Transverse colon (tissue), 4 donors: ENCODE measurements around the gene RBP5. TPM values are rescaled to one million over a fixed set of nuclear protein-coding genes. Genes with fewer than 3 reads are reported as not detected.

Source experiments
- DNase-seq: peaks from one replicate; pipeline ENCODE4 v3.0.0-alpha.2; 2019
- H3K27ac ChIP-seq, 4 donors: fragments of 200-600 bp; sonication (generic); 2 replicates each; pipeline ENCODE4 v1.5.1; 2016 to 2018; ENCODE audit warnings: inconsistent platforms in 4 of 4
- H3K27me3 ChIP-seq: fragments of 200-600 bp; sonication (generic); 2 replicates; pipeline ENCODE4 v1.5.1; 2017; ENCODE audit warnings: inconsistent platforms
- H3K36me3 ChIP-seq, 4 donors: fragments of 200-600 bp; sonication (generic); 2 replicates each; pipeline ENCODE4 v1.5.1; 2017 to 2019; ENCODE audit warnings: inconsistent platforms in 4 of 4
- H3K4me1 ChIP-seq, 4 donors: fragments of 200-600 bp; sonication (generic); 2 replicates each; pipeline ENCODE4 v1.5.1; 2017 to 2020; ENCODE audit warnings: inconsistent platforms in 4 of 4
- H3K4me3 ChIP-seq, 4 donors: fragments of 200-600 bp; sonication (generic); 1 replicate in 1 of 4; 2 replicates in 3 of 4; pipeline versions ENCODE4 v1.5.1 to v1.6.1; 2017 to 2019; ENCODE audit warnings: inconsistent platforms in 4 of 4
- H3K9me3 ChIP-seq, 2 donors: fragments of 200-600 bp; sonication (generic); 2 replicates each; pipeline ENCODE4 v1.5.1; 2017 to 2019; ENCODE audit warnings: inconsistent platforms in 2 of 2
- EP300 ChIP-seq: sonication (generic); formaldehyde crosslinking; IDR thresholded peaks from one replicate; pipeline ENCODE4 v1.6.1; 2017; ENCODE audit warnings: antibody characterized with exemption, low read depth
- POLR2A ChIP-seq: fragments of 450-650 bp; IDR thresholded peaks from one replicate; pipeline ENCODE4 v1.6.1; 2016; ENCODE audit warnings: antibody characterized with exemption, mild to moderate bottlenecking, moderate library complexity
- POLR2AphosphoS5 ChIP-seq, 3 donors: sonication (generic); formaldehyde crosslinking; IDR thresholded peaks; one replicate each; pipeline ENCODE4 v1.6.1; 2016; ENCODE audit warnings: antibody characterized with exemption in 3 of 3
- WGBS, 2 donors: methylation state at CpG; one replicate each; pipeline ENCODE4 v1.1.5; 2018; ENCODE audit warnings: low coverage in 1 of 2; 5-methylcytosine and 5-hydroxymethylcytosine counted together
- in situ Hi-C, 4 donors: fragments of 200-750 bp; cut with MboI; loops; one replicate each; pipeline versions ENCODE4 v1.15.0 to v1.15.1; 2017; ENCODE audit warnings: low sequenced_read_pairs in 3 of 4, low pct_ligation_motif_present in 1 of 4, low pct_unique_long_range_greater_than_20kb in 1 of 4
- intact Hi-C: fragments of 100-400 bp; cut with DNase I; formaldehyde crosslinking; loops from one replicate; pipeline ENCODE4 v1.15.1; 2023; ENCODE audit warnings: low total_unique reads
- total RNA-seq, 4 donors: library from RNA; depleted of rRNA; stranded (reverse); fragments of >200 nt; gene quantifications; one replicate each; pipeline ENCODE4 v1.1.0, GENCODE V29; 2016
- TF ChIP-seq, protein P1 (sequence below), 5 experiments: fragments of 200-600 bp in 3 of 5; fragments of 450-650 bp in 2 of 5; sonication (generic) in 3 of 5; IDR thresholded peaks; 1 replicate in 2 of 5; 2 replicates in 3 of 5; pipeline ENCODE4 v1.5.1; 2016 to 2017; ENCODE audit warnings: antibody characterized with exemption in 5 of 5, inconsistent platforms in 3 of 5, mild to moderate bottlenecking in 2 of 5, moderate library complexity in 1 of 5

The RBP5 gene
- total RNA-seq, 4 donors from 2014 or later: 0.55 to 3.0 TPM; not detected in 2

DNA sequence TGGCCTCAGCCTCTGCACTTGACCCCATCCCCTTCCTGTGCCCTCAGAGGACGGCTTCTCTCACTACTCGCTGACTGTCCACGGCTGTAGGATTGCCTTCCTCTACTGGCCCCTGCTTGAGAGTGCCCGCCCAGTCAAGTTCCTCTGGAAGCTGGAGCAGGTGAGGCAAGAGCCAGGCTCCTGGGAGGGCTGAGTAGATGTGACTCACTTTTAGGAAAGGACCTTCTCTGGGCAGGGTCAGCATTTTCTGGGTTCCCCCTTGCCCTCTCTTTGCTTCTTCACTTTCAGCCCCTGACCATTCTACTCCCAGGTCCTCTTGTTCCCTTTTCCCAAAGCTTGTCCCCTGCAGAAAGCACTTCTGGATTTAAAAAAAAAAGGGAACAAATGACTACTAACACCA is 9.2 kb upstream of the RBP5 start:
- intact Hi-C loops: no loop called here
- H3K27me3 ChIP-seq: no peaks in the 10 kb centered on the region
- no peak for DNase-seq
- H3K4me3 ChIP-seq: no peak overlapping the region
- no peaks in the 10 kb centered on the region for H3K9me3 ChIP-seq
- no peaks in the 10 kb centered on the region for H3K4me1 ChIP-seq
- no peak overlapping the region for H3K27ac ChIP-seq
- TF ChIP-seq POLR2AphosphoS5 (IDR thresholded peaks at IDR 0.05) (no peak), EP300 (no peak), POLR2A (no peak)
- TF ChIP-seq, protein P1, sequence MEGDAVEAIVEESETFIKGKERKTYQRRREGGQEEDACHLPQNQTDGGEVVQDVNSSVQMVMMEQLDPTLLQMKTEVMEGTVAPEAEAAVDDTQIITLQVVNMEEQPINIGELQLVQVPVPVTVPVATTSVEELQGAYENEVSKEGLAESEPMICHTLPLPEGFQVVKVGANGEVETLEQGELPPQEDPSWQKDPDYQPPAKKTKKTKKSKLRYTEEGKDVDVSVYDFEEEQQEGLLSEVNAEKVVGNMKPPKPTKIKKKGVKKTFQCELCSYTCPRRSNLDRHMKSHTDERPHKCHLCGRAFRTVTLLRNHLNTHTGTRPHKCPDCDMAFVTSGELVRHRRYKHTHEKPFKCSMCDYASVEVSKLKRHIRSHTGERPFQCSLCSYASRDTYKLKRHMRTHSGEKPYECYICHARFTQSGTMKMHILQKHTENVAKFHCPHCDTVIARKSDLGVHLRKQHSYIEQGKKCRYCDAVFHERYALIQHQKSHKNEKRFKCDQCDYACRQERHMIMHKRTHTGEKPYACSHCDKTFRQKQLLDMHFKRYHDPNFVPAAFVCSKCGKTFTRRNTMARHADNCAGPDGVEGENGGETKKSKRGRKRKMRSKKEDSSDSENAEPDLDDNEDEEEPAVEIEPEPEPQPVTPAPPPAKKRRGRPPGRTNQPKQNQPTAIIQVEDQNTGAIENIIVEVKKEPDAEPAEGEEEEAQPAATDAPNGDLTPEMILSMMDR (IDR thresholded peaks at IDR 0.05): no peak
- H3K36me3 ChIP-seq: peaks cover 0 to 6% (median 0%) of the 10 kb centered on the region in 4 donors
- in situ Hi-C loops: no loop called here
- 85% methylated on average over 4 of the region's 4 CpGs; no CpG with 5 or more reads in 1 of the 2 donors for WGBS, 2 donors

GRCh38 chr12:7136676-7137075 is 8.0 kb upstream of the RBP5 start:
- 83 to 90% methylated on average over 1 to 3 of the region's 3 CpGs for WGBS, 2 donors
- no peak overlapping the region for H3K4me3 ChIP-seq
- no peaks in the 10 kb centered on the region for H3K9me3 ChIP-seq
- H3K27me3 ChIP-seq: no peaks in the 10 kb centered on the region
- intact Hi-C loops (no loop called here), in situ Hi-C loops (no loop called here)
- H3K27ac ChIP-seq: no peak overlapping the region
- TF ChIP-seq, protein P1 (IDR thresholded peaks at IDR 0.05): no peak
- TF ChIP-seq EP300 (no peak), POLR2AphosphoS5 (IDR thresholded peaks at IDR 0.05) (no peak), POLR2A (no peak)
- peaks cover 0 to 2% (median 0%) of the 10 kb centered on the region in 4 donors for H3K4me1 ChIP-seq
- H3K36me3 ChIP-seq: peaks cover 0 to 6% (median 0%) of the 10 kb centered on the region in 4 donors
- DNase-seq: no peak

- no peak for DNase-seq
- in situ Hi-C loops (no loop called here), intact Hi-C loops (no loop called here)
- H3K4me3 ChIP-seq: no peak overlapping the region
- peaks cover 5% of the 10 kb centered on the region for H3K27me3 ChIP-seq
- peaks cover 0 to 6% (median 0%) of the 10 kb centered on the region in 4 donors for H3K36me3 ChIP-seq
- H3K9me3 ChIP-seq: no peaks in the 10 kb centered on the region
- WGBS, 2 donors: 83% methylated on average over 7 of the region's 7 CpGs; no CpG with 5 or more reads in 1 of the 2 donors
- H3K4me1 ChIP-seq: peaks cover 0 to 8% (median 3%) of the 10 kb centered on the region in 4 donors
- H3K27ac ChIP-seq: no peak overlapping the region
- TF ChIP-seq POLR2A (no peak), EP300 (no peak)
- TF ChIP-seq, protein P1 (IDR thresholded peaks at IDR 0.05): no peak
Observed at GRCh38 chr12:7136071-7136470, 7.4 kb upstream of the RBP5 start.

DNA sequence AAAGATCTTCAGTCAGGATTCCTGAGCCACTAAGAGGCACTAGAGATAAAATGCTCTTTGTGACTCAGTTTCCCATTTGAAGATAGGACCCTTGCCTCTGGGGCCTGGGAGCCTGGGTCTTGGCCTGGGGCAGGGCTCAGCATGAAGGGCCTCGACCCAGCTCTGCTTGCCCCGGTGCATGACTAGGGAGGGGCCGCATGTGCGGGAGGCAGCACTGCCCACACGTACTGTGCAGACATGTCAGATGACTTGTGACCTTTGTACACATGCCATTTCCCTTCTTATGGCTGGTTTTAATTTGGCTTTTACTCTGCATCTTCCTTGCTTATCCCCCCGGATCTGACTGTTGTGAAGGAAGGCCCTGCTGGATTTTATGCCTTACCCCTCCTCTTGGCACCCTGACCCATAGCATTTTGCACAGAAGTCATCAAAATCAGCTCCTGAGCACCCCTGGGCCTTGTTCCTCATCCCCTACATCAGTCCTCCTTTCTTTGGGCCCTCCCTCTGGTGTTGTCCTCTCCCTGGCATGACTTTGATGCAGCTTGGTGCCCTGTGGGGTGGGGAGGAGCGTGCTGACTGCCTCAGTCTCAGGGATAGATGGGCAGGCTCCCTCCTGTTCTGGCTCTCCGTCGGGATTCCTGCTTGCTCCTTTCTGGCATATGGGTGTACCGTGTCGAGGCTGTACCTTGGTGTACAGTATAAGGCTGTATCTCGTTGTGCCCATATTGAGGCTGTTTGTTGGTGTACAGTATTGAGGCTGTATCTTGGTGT is 5.9 kb upstream of the RBP5 start:
- Histone ChIP-seq H3K27me3 (peaks cover 19% of the 10 kb centered on the region), H3K27ac (no peak overlapping the region), H3K4me3 (no peak overlapping the region), H3K36me3 (peaks cover 0 to 6% (median 0%) of the 10 kb centered on the region in 4 donors), H3K4me1 (peaks cover 5 to 21% (median 12%) of the 10 kb centered on the region in 4 donors), H3K9me3 (no peaks in the 10 kb centered on the region)
- 77 to 97% methylated on average over 5 to 12 of the region's 12 CpGs for WGBS, 2 donors
- intact Hi-C loops: no loop called here
- no peak for DNase-seq
- in situ Hi-C loops: no loop called here
- TF ChIP-seq, protein P1 (IDR thresholded peaks at IDR 0.05): no peak
- TF ChIP-seq EP300: no peak
- no peak for TF ChIP-seq POLR2AphosphoS5 (IDR thresholded peaks at IDR 0.05)
- no peak for TF ChIP-seq POLR2A
